ENCODE results near the gene AK5. TPM values are rescaled to one million over a fixed set of nuclear protein-coding genes. Genes with fewer than 3 reads are reported as not detected.

The AK5 gene
- total RNA-seq, 1 experiment from 2014 or later: 3.8 TPM

DNA sequence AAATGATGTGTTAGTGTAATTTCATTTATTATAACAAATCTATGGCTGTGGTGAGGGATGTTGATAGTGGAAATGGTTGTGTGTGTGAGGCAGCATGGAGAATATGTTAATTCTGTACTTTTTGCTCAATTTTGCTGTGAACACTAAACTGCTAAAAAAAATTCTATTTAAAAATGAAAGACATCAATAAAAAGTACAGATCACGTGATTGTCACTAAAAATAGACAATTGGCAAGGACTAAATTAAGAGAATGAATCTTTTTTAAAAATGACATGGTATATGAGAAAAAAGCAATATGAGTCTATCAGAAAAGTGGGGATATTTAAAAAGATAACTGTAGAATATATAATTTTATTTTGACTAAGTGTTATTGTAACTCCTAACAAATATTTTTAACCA, 46.9 kb upstream of the AK5 start:
- no peaks in the 10 kb centered on the region for H3K27me3 ChIP-seq (ENCODE audit: low read length)
- H3K9ac ChIP-seq (ENCODE audit: low read length): no peak overlapping the region
- ChIA-PET CTCF (no interaction called here), POLR2A (ENCODE audit: unreplicated experiment) (no interaction called here)
- H3K36me3 ChIP-seq (ENCODE audit: low read depth, low read length): no peaks in the 10 kb centered on the region
- H3K4me1 ChIP-seq (ENCODE audit: insufficient read depth, low read length): no peaks in the 10 kb centered on the region
- no peaks in the 10 kb centered on the region for H3K79me2 ChIP-seq (ENCODE audit: low read length)
- no peaks in the 10 kb centered on the region for H4K20me1 ChIP-seq (ENCODE audit: low read length)
- no TSS peak for BruUV-seq (replicated peaks)
- H3K27ac ChIP-seq (ENCODE audit: low read length): no peak overlapping the region
- H3K4me2 ChIP-seq (ENCODE audit: low read length): no peak overlapping the region
- TF ChIP-seq CTCF (conservative IDR thresholded peaks at IDR 0.05; ENCODE audit: low read depth, low read length) (no peak), EZH2phosphoT487 (IDR thresholded peaks at IDR 0.05; ENCODE audit: borderline replicate concordance, low read length) (no peak), EZH2 (IDR thresholded peaks at IDR 0.05; ENCODE audit: low read length, unreplicated experiment) (no peak)
- DNase-seq (no peak), ATAC-seq (no peak)
- H3K9me3 ChIP-seq (ENCODE audit: low read length): no peaks in the 10 kb centered on the region
- H3F3A ChIP-seq (ENCODE audit: low read length, unreplicated experiment): no peaks in the 10 kb centered on the region
- H3K4me3 ChIP-seq (ENCODE audit: low read length): no peak overlapping the region
- intact Hi-C loops (cut with micrococcal nuclease): no loop called here
- no peak overlapping the region for H2AFZ ChIP-seq (ENCODE audit: low read length)
- no peaks in the 10 kb centered on the region for H3K9me2 ChIP-seq (replicated peaks; ENCODE audit: low read length)

DNA sequence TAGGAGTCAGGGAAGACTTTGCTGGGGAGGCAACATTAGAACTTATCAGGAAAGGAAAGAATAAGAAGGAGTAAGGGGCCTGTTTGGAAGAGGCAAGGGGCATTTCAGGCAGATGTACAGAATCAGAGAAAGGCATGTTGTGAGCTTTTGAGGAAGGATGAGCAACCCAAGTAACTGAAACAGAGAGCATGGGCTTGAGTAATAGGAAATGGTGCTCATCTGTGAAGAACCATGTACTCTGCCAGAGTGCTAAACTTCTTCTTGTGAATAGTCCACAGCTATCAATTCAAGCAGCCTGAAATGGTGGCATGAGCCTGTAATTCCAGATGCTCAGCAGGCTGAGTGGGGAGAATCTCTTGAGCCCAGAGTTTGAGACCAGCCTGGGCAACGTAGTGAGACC, 43.4 kb upstream of the AK5 start:
- intact Hi-C loops (cut with micrococcal nuclease): no loop called here
- POLR2A ChIA-PET (ENCODE audit: unreplicated experiment): interaction anchor here (0.5 kb wide), 1 partner anchor 10 kb away, joined by 3 read pairs; no protein-coding TSS in a partner anchor

GRCh38 chr1:77239311-77239710, 42.5 kb upstream of the AK5 start:
- Histone ChIP-seq H3K9me3 (ENCODE audit: low read length) (no peaks in the 10 kb centered on the region), H3K4me3 (ENCODE audit: low read length) (no peak overlapping the region), H3K9ac (ENCODE audit: low read length) (no peak overlapping the region), H3K4me1 (ENCODE audit: insufficient read depth, low read length) (no peaks in the 10 kb centered on the region), H3K4me2 (ENCODE audit: low read length) (no peak overlapping the region), H3K9me2 (replicated peaks; ENCODE audit: low read length) (no peaks in the 10 kb centered on the region), H2AFZ (ENCODE audit: low read length) (no peak overlapping the region), H3K27ac (ENCODE audit: low read length) (no peak overlapping the region), H3K27me3 (ENCODE audit: low read length) (no peaks in the 10 kb centered on the region), H3F3A (ENCODE audit: low read length, unreplicated experiment) (no peaks in the 10 kb centered on the region), H3K36me3 (ENCODE audit: low read depth, low read length) (no peaks in the 10 kb centered on the region), H3K79me2 (ENCODE audit: low read length) (no peaks in the 10 kb centered on the region), H4K20me1 (ENCODE audit: low read length) (no peaks in the 10 kb centered on the region)
- intact Hi-C loops (cut with micrococcal nuclease): no loop called here
- DNase-seq (no peak), ATAC-seq (no peak)
- TF ChIP-seq CTCF (conservative IDR thresholded peaks at IDR 0.05; ENCODE audit: low read depth, low read length): no peak
- no peak for TF ChIP-seq EZH2phosphoT487 (IDR thresholded peaks at IDR 0.05; ENCODE audit: borderline replicate concordance, low read length)
- TF ChIP-seq EZH2 (IDR thresholded peaks at IDR 0.05; ENCODE audit: low read length, unreplicated experiment): no peak
- ChIA-PET POLR2A (ENCODE audit: unreplicated experiment) (no interaction called here), CTCF (no interaction called here)
- no TSS peak for BruUV-seq (replicated peaks)

More for the DNA sequence above, 43.4 kb upstream of the AK5 start:
- Histone ChIP-seq H4K20me1 (ENCODE audit: low read length) (no peaks in the 10 kb centered on the region), H3K27ac (ENCODE audit: low read length) (no peak overlapping the region), H3F3A (ENCODE audit: low read length, unreplicated experiment) (no peaks in the 10 kb centered on the region), H3K9ac (ENCODE audit: low read length) (no peak overlapping the region), H2AFZ (ENCODE audit: low read length) (no peak overlapping the region), H3K9me2 (replicated peaks; ENCODE audit: low read length) (no peaks in the 10 kb centered on the region), H3K4me2 (ENCODE audit: low read length) (no peak overlapping the region), H3K9me3 (ENCODE audit: low read length) (no peaks in the 10 kb centered on the region), H3K27me3 (ENCODE audit: low read length) (no peaks in the 10 kb centered on the region), H3K4me3 (ENCODE audit: low read length) (no peak overlapping the region), H3K36me3 (ENCODE audit: low read depth, low read length) (no peaks in the 10 kb centered on the region), H3K4me1 (ENCODE audit: insufficient read depth, low read length) (no peaks in the 10 kb centered on the region), H3K79me2 (ENCODE audit: low read length) (no peaks in the 10 kb centered on the region)
- CTCF ChIA-PET: no interaction called here
- ATAC-seq (no peak), DNase-seq (no peak)
- BruUV-seq (replicated peaks): no TSS peak
- TF ChIP-seq EZH2 (IDR thresholded peaks at IDR 0.05; ENCODE audit: low read length, unreplicated experiment) (no peak), EZH2phosphoT487 (IDR thresholded peaks at IDR 0.05; ENCODE audit: borderline replicate concordance, low read length) (no peak), CTCF (conservative IDR thresholded peaks at IDR 0.05; ENCODE audit: low read depth, low read length) (no peak)
